Endothelial cell of umbilical vein (primary cell): ENCODE data around the gene CEACAM16. TPM values are rescaled to one million over a fixed set of nuclear protein-coding genes. Genes with fewer than 3 reads are reported as not detected.

ENCODE experiments used
- BruUV-seq: library from RNA; stranded (reverse); fragments of 400-500 nt; replicated peaks from 2 replicates; lab custom pipeline; 2021; lab: Mats Ljungman, UMichigan
- CTCF ChIA-PET: fragments of 300-600, 350-600 bp; sonication (Branson Sonifier 250); formaldehyde crosslinking; loops from one replicate; lab custom pipeline; 2021; ENCODE audit warnings: antibody characterized with exemption, inconsistent platforms; lab: Charles Lee
- POLR2A ChIA-PET: fragments of 300-600, 350-600 bp; sonication (Branson Sonifier 250); formaldehyde crosslinking; loops from one replicate; lab custom pipeline; 2021; ENCODE audit warnings: antibody characterized with exemption, inconsistent platforms; lab: Charles Lee
- DNase-seq: peaks from one replicate; pipeline ENCODE4 v3.0.0-alpha.2; 2011; ENCODE audit warnings: low read depth, low spot score
- FAIRE-seq: peaks from 2 replicates; lab custom pipeline; 2011; peaks lifted over from hg19 to GRCh38; lab: Jason Lieb, UNC
- H2AFZ ChIP-seq: 2 replicates; pipeline ENCODE4 v1.6.0; 2012; ENCODE audit warnings: low read depth, low read length, control low read depth, inconsistent platforms
- H3K27ac ChIP-seq: 2 replicates; pipeline ENCODE4 v1.5.1; 2011; ENCODE audit warnings: low read depth, mild to moderate bottlenecking, control low read depth, low read length, moderate library complexity; ENCODE audit not compliant: insufficient read depth
- H3K27me3 ChIP-seq, 2 experiments: 2 replicates each; pipeline versions ENCODE4 v1.6.0 to v1.6.1; 2011; ENCODE audit warnings: low read length in 2 of 2, mixed read lengths in 1 of 2; ENCODE audit not compliant: control insufficient read depth in 2 of 2, insufficient read depth in 2 of 2
- H3K36me3 ChIP-seq, 2 experiments: 2 replicates in 1 of 2; 3 replicates in 1 of 2; pipeline ENCODE4 v1.5.1; 2011; ENCODE audit warnings: low read length in 2 of 2, mild to moderate bottlenecking in 1 of 2, moderate library complexity in 1 of 2; ENCODE audit not compliant: control insufficient read depth in 2 of 2, insufficient read depth in 2 of 2; ENCODE audit errors: extremely low read depth in 1 of 2
- H3K4me1 ChIP-seq: 3 replicates; pipeline ENCODE4 v1.5.1; 2011; ENCODE audit warnings: mild to moderate bottlenecking, low read length; ENCODE audit not compliant: control insufficient read depth, insufficient read depth; ENCODE audit errors: extremely low read depth
- H3K4me2 ChIP-seq: 2 replicates; pipeline ENCODE4 v1.6.1; 2011; ENCODE audit warnings: low read length, control low read depth, mixed read lengths; ENCODE audit not compliant: insufficient read depth
- H3K4me3 ChIP-seq, 3 experiments: fragments of 200-600 bp in 1 of 3; sonication (generic), shearing (Covaris generic) in 1 of 3; replicated peaks in 1 of 3; 2 replicates each; pipeline ENCODE4 v1.5.1; 2011 to 2016; ENCODE audit warnings: control low read depth in 3 of 3, low read length in 3 of 3, mild to moderate bottlenecking in 2 of 3, inconsistent platforms in 1 of 3, low read depth in 1 of 3, moderate library complexity in 1 of 3; ENCODE audit not compliant: insufficient read depth in 1 of 3
- H3K79me2 ChIP-seq: 2 replicates; pipeline ENCODE4 v1.6.0; 2012; ENCODE audit warnings: low read length, inconsistent platforms; ENCODE audit not compliant: control insufficient read depth, insufficient read depth
- H3K9ac ChIP-seq: replicated peaks from 2 replicates; pipeline ENCODE3; 2011; ENCODE audit warnings: low read length, control low read depth; ENCODE audit not compliant: insufficient read depth; ENCODE audit errors: extremely low read depth
- H3K9me1 ChIP-seq: replicated peaks from 3 replicates; pipeline ENCODE4 v1.6.0; 2011; ENCODE audit warnings: mild to moderate bottlenecking, low read length; ENCODE audit not compliant: control insufficient read depth, insufficient read depth; ENCODE audit errors: extremely low read depth
- H3K9me3 ChIP-seq: replicated peaks from 2 replicates; pipeline ENCODE4 v1.5.1; 2012; ENCODE audit warnings: low read length, inconsistent platforms; ENCODE audit not compliant: control insufficient read depth, insufficient read depth
- H4K20me1 ChIP-seq: replicated peaks from 2 replicates; pipeline ENCODE3; 2011; ENCODE audit warnings: mild to moderate bottlenecking, low read length; ENCODE audit not compliant: control insufficient read depth, insufficient read depth; ENCODE audit errors: extremely low read depth
- CTCF ChIP-seq, 2 donors: IDR thresholded peaks; 1 replicate in 1 of 2; 2 replicates in 1 of 2; pipeline ENCODE4 v1.5.1; 2011; ENCODE audit warnings: low read length in 2 of 2, mild to moderate bottlenecking in 2 of 2, moderate library complexity in 2 of 2, control low read depth in 1 of 2, inconsistent platforms in 1 of 2, low read depth in 1 of 2; ENCODE audit not compliant: insufficient read depth in 1 of 2; ENCODE audit errors: extremely low read depth in 1 of 2
- EZH2 ChIP-seq: IDR thresholded peaks from 2 replicates; pipeline ENCODE4 v1.6.1; 2012; ENCODE audit warnings: borderline replicate concordance, low read depth, mild to moderate bottlenecking, moderate library complexity, low read length, inconsistent platforms; ENCODE audit not compliant: severe bottlenecking
- FOS ChIP-seq: IDR thresholded peaks from 2 replicates; pipeline ENCODE4 v1.6.1; 2011; ENCODE audit warnings: mild to moderate bottlenecking, low read length, moderate library complexity, borderline replicate concordance; ENCODE audit not compliant: insufficient read depth
- GATA2 ChIP-seq: IDR thresholded peaks from 2 replicates; pipeline ENCODE4 v1.7.0; 2011; ENCODE audit warnings: low read depth, mild to moderate bottlenecking, moderate library complexity, mixed read lengths, low read length; ENCODE audit not compliant: insufficient read length, insufficient read depth
- JUN ChIP-seq: IDR thresholded peaks from 2 replicates; pipeline ENCODE4 v1.6.1; 2011; ENCODE audit warnings: borderline replicate concordance, low read depth; ENCODE audit not compliant: insufficient read length, insufficient read depth
- MAX ChIP-seq: IDR thresholded peaks from 2 replicates; pipeline ENCODE4 v1.6.1; 2011; ENCODE audit not compliant: insufficient read depth, insufficient read length
- MYC ChIP-seq: IDR thresholded peaks from one replicate; pipeline ENCODE4 v1.6.1; 2011; ENCODE audit warnings: mild to moderate bottlenecking, low read depth, low read length
- POLR2A ChIP-seq: IDR thresholded peaks from 2 replicates; pipeline ENCODE4 v1.6.1; 2012; ENCODE audit warnings: low read depth, mild to moderate bottlenecking, control low read depth, low read length
- POLR2AphosphoS5 ChIP-seq: IDR thresholded peaks from 2 replicates; pipeline ENCODE4 v1.6.1; 2012; ENCODE audit warnings: low read depth, mild to moderate bottlenecking, control low read depth, low read length, moderate library complexity; ENCODE audit not compliant: insufficient read depth
- dilution Hi-C: fragments of 300-500 bp; cut with MboI; formaldehyde crosslinking; loops from one replicate; pipeline ENCODE4 v1.15.0; 2019; ENCODE audit warnings: low sequenced_read_pairs; ENCODE audit not compliant: extremely low pct_ligation_motif_present
- intact Hi-C: fragments of 100-400 bp; cut with micrococcal nuclease; formaldehyde crosslinking; loops from one replicate; pipeline ENCODE4 v1.10.0; 2022
- polyA plus RNA-seq, 4 experiments: library from polyadenylated mRNA; depleted of rRNA in 3 of 4; stranded (reverse) in 3 of 4; unstranded in 1 of 4; fragments of >200 nt; gene quantifications; 2 replicates each; pipeline versions ENCODE4 v1.2.1 to v1.2.3, GENCODE V29; 2011 to 2012; ENCODE audit warnings: missing spikeins in 1 of 4
- total RNA-seq: library from RNA; stranded (reverse); gene quantifications from 2 replicates; pipeline ENCODE4 v1.2.3, GENCODE V29; 2021

Gene CEACAM16
- total and polyA plus RNA-seq, 2 donors (not counting 3 experiments of a cell fraction or from before 2014, with no cell fraction given) = not detected

GRCh38 chr19:44758596-44758995 is 59.6 kb downstream of the CEACAM16 start:
- Histone ChIP-seq H2AFZ (no peak overlapping the region), H3K4me3 (no peak overlapping the region), H3K9me1 (no peaks in the 10 kb centered on the region), H3K9ac (no peak overlapping the region), H3K4me2 (no peak overlapping the region), H3K27ac (no peak overlapping the region), H4K20me1 (no peaks in the 10 kb centered on the region), H3K36me3 (peaks cover 0 to 14% of the 10 kb centered on the region in 2 experiments), H3K4me1 (peaks cover 30% of the 10 kb centered on the region), H3K27me3 (no peaks in the 10 kb centered on the region), H3K79me2 (peaks cover 3% of the 10 kb centered on the region), H3K9me3 (no peaks in the 10 kb centered on the region)
- dilution Hi-C loops = no loop called here
- DNase-seq (no peak), FAIRE-seq (no peak)
- TF ChIP-seq FOS (no peak), EZH2 (no peak), JUN (no peak), MAX (no peak), GATA2 (no peak), POLR2A (no peak)
- CTCF ChIA-PET = interaction anchor here (1.4 to 2.5 kb wide), 8 partner anchors 8 to 69 kb away, joined by 3 to 82 read pairs (median 9); no protein-coding TSS in a partner anchor
- intact Hi-C loops = loop anchor here (5.0 kb wide), 1 partner anchor 71 kb away; no protein-coding TSS in a partner anchor
- no TSS peak for BruUV-seq
- POLR2A ChIA-PET = no interaction called here

GRCh38 chr19:44759083-44759804 is 60.3 kb downstream of the CEACAM16 start:
- Histone ChIP-seq H3K9ac (no peak overlapping the region), H3K9me3 (no peaks in the 10 kb centered on the region), H3K27ac (no peak overlapping the region), H4K20me1 (no peaks in the 10 kb centered on the region), H3K4me3 (no peak overlapping the region), H3K79me2 (peaks cover 3% of the 10 kb centered on the region), H3K4me2 (no peak overlapping the region), H3K9me1 (no peaks in the 10 kb centered on the region), H3K27me3 (no peaks in the 10 kb centered on the region), H3K4me1 (peaks cover 25% of the 10 kb centered on the region), H3K36me3 (peaks cover 0 to 14% of the 10 kb centered on the region in 2 experiments), H2AFZ (no peak overlapping the region)
- DNase-seq = no peak
- intact Hi-C loops = loop anchor here (5.0 kb wide), 1 partner anchor 72 kb away; no protein-coding TSS in a partner anchor
- TSS peak; percentile 70 for BruUV-seq
- ChIA-PET POLR2A (no interaction called here), CTCF (interaction anchor here (2.0 to 19.4 kb wide), 6 partner anchors 10 to 70 kb away, joined by 5 to 688 read pairs (median 20); no protein-coding TSS in a partner anchor)
- TF ChIP-seq GATA2 = no peak
- TF ChIP-seq POLR2A = no peak
- TF ChIP-seq POLR2AphosphoS5 = no peak
- no peak for TF ChIP-seq MAX
- no peak for TF ChIP-seq FOS
- no peak for TF ChIP-seq JUN
- TF ChIP-seq EZH2 = no peak
- TF ChIP-seq CTCF (IDR thresholded peaks at IDR 0.05; ENCODE audit: extremely low read depth in 1 of 2, insufficient read depth in 1 of 2, low read depth in 1 of 2, low read length in 2 of 2) = no peak
- TF ChIP-seq MYC = no peak
- dilution Hi-C loops = no loop called here
- FAIRE-seq = no peak
